ENCODE results near the gene AFG3L2.

DNA sequence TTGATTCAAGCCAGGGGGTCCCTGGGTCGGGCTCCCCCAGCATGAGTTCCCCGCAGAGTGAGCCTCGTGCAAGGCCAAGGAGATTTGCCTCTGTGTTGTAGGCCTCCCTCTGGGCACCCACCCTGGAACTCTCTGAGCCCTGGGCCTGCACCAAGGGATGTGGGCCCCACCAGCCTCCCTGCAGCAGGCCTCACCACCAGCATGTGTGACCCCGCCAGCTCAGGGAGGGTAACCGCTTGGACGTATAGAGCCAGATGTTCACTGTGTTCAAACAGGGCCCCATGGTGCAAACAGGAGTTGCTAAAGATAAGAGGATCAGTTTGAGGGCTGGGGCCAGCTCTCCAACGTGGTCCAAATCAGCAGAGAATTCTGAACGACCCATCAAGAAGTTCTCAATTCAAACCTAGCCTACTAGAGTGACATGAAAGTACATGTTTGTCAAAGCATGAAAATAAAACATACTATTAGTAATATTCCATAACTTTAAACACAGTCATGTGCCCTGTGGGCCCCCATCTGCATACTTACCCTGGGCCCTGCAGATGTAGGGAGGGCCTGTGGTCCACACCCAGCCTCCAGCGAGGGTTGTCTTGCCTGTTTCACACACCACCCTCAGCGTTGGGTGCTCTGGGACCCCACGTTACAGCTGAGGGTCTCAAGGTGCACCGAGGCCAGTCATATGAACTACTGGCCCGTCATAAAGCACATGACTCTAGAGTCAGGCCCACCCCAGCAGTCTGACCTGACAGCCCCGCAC lies 74.5 kb downstream of the AFG3L2 start:
- TF ChIP-seq POLR2AphosphoS5 (IDR thresholded peaks at IDR 0.05; ENCODE audit: low read depth, low read length) (no peak), SIN3A (IDR thresholded peaks at IDR 0.05; ENCODE audit: borderline replicate concordance, insufficient read depth, low read length) (no peak), TAF1 (IDR thresholded peaks at IDR 0.05; ENCODE audit: borderline replicate concordance, insufficient read depth, low read length) (no peak)

All from PFSK-1 (cell line).